Psoas muscle (tissue), 8 donors: Measurements from ENCODE around the gene PGBD1. TPM values are rescaled to one million over a fixed set of nuclear protein-coding genes. Genes with fewer than 3 reads are reported as not detected.

ENCODE experiments used
- ATAC-seq, 4 donors: fragments of 200-7000 bp; cut with Tn5 transposase; one replicate each; pipeline ENCODE4 v1.9.1; 2020; ENCODE audit warnings: moderate library complexity in 3 of 4, mild to moderate bottlenecking in 2 of 4
- DNase-seq, 2 donors: peaks; one replicate each; pipeline ENCODE4 v3.0.0-alpha.2; 2020
- H3K27ac ChIP-seq: fragments of 200-600 bp; one replicate; pipeline ENCODE4 v1.8.0; 2022
- H3K27me3 ChIP-seq, 3 donors: fragments of 200-600 bp in 1 of 3; one replicate each; pipeline versions ENCODE4 v1.6.1 to v1.8.0; 2013 to 2022; ENCODE audit warnings: low read length in 2 of 3, mild to moderate bottlenecking in 2 of 3, moderate library complexity in 1 of 3; ENCODE audit not compliant: insufficient read depth in 3 of 3
- H3K36me3 ChIP-seq, 2 donors: fragments of 200-600 bp in 1 of 2; one replicate each; pipeline versions ENCODE4 v1.6.1 to v1.8.0; 2013 to 2022; ENCODE audit warnings: low read depth in 1 of 2, mild to moderate bottlenecking in 1 of 2, moderate library complexity in 1 of 2; ENCODE audit not compliant: insufficient read depth in 1 of 2
- H3K4me1 ChIP-seq: fragments of 200-600 bp; one replicate; pipeline ENCODE4 v1.8.0; 2022
- H3K4me3 ChIP-seq: fragments of 200-600 bp; one replicate; pipeline ENCODE4 v1.8.0; 2022; ENCODE audit warnings: mild to moderate bottlenecking
- H3K9me3 ChIP-seq: fragments of 200-600 bp; one replicate; pipeline ENCODE4 v1.8.0; 2022
- CTCF ChIP-seq: fragments of 200-600 bp; IDR thresholded peaks from one replicate; pipeline ENCODE4 v1.8.0; 2022; ENCODE audit warnings: antibody characterized with exemption
- WGBS, 3 donors: extraction: QIAGEN DNeasy Blood & Tissue Kit; methylation state at CpG; one replicate each; pipeline versions ENCODE4 v1.1.6 to v1.1.7; 2013; 5-methylcytosine and 5-hydroxymethylcytosine counted together
- intact Hi-C, 2 donors: fragments of 100-400 bp; cut with DNase I; formaldehyde crosslinking; loops; one replicate each; pipeline versions ENCODE4 v1.11.0 to v1.14.2; 2022
- polyA plus RNA-seq, 3 donors: library from polyadenylated mRNA; stranded (reverse); fragments of 200-250 nt; gene quantifications; one replicate each; pipeline ENCODE4 v1.2.3, GENCODE V29; 2013
- total RNA-seq, 4 donors: library from RNA; stranded (reverse); fragmentation: NEBNext Ultra II Directional in 2 of 4; extraction: Animal tissue kit (Norgen Biotek cat#: 25700) in 2 of 4; gene quantifications; one replicate each; pipeline versions ENCODE4 v1.2.1 to v1.2.4, GENCODE V29; 2021 to 2023
- donor health status: healthy with polysubstance abuse.
- donor health status: DM: no; HTN: no; CAD: no; lungs with moderate emphysema.
- donor health status: Bipolar disorder and iron deficiency.
- donor health status: healthy.
- donor health status: DM: yes; HTN: yes; CAD: no.
- donor health status: DM: no; HTN: no; CAD: no.
- donor health status: DM: no; HTN: no; CAD: no.
- donor health status: DM: yes; HTN: yes; CAD: no.

PGBD1 gene
- total and polyA plus RNA-seq, 7 donors: 0.62 to 2.6 (median 1.2) TPM

GRCh38 chr6:28334286-28335039, 53.1 kb downstream of the PGBD1 start:
- intact Hi-C loops: loop anchor here in 1 of 2 donors (5.0 kb wide), 2 partner anchors 52 to 197 kb away; partner anchors contain the start of gene PGBD1
- TF ChIP-seq CTCF: no peak
- DNase-seq: no peak
- WGBS, 3 donors: 82 to 89% (median 86%) methylated on average over 7 of the region's 7 CpGs
- Histone ChIP-seq H3K9me3 (no peaks in the 10 kb centered on the region), H3K4me1 (peaks cover 8% of the 10 kb centered on the region), H3K27ac (peak overlapping the region; percentile 96), H3K36me3 (peaks cover 0 to 5% of the 10 kb centered on the region in 2 donors), H3K27me3 (no peaks in the 10 kb centered on the region), H3K4me3 (peak overlapping the region; percentile 90)
- ATAC-seq: no peak

GRCh38 chr6:28335040-28335563, 53.7 kb downstream of the PGBD1 start:
- Histone ChIP-seq H3K9me3 (no peaks in the 10 kb centered on the region), H3K4me1 (peaks cover 8% of the 10 kb centered on the region), H3K27ac (peak overlapping the region; percentile 96), H3K4me3 (peak overlapping the region; percentile 90), H3K27me3 (no peaks in the 10 kb centered on the region), H3K36me3 (peaks cover 0 to 5% of the 10 kb centered on the region in 2 donors)
- 27 to 44% (median 38%) methylated on average over 12 of the region's 12 CpGs for WGBS, 3 donors
- intact Hi-C loops: loop anchor here in 1 of 2 donors (5.0 kb wide), 2 partner anchors 53 to 198 kb away; partner anchors contain the start of gene PGBD1
- TF ChIP-seq CTCF: no peak
- ATAC-seq (no peak), DNase-seq (no peak)

- DNase-seq (peak; percentile 91 to 95), ATAC-seq (peak; percentile 96 to 98 (median 98))
- peaks cover 8% of the 10 kb centered on the region for H3K4me1 ChIP-seq
- peaks cover 0 to 5% of the 10 kb centered on the region in 2 donors for H3K36me3 ChIP-seq
- peak within 1 kb of the TSS; percentile 90 for H3K4me3 ChIP-seq
- H3K9me3 ChIP-seq: no peaks in the 10 kb centered on the region
- no peak for TF ChIP-seq CTCF
- WGBS, 3 donors: 0 to 2% (median 0%) methylated on average over 35 of the region's 35 CpGs
- intact Hi-C loops: loop anchor here (1.0 to 5.0 kb wide), 3 partner anchors 16 to 198 kb away; partner anchors contain the start of gene PGBD1 (in 1 of the 2)
- H3K27ac ChIP-seq: peak within 1 kb of the TSS; percentile 96
- no peaks in the 10 kb centered on the region for H3K27me3 ChIP-seq
These were observed 54.4 kb downstream of the PGBD1 start, which contains the start of gene ZSCAN31 for GRCh38 chr6:28335564-28336283. ZSCAN31 (minus strand) TSS chr6:28336148; CDS start chr6:28329683, 6,465 bp downstream.

- no peaks in the 10 kb centered on the region for H3K9me3 ChIP-seq
- 12 to 15% (median 13%) methylated on average over 24 of the region's 24 CpGs for WGBS, 3 donors
- TF ChIP-seq CTCF: no peak
- ATAC-seq (peak in 2 of 4 donors; percentile 27 to 34), DNase-seq (no peak)
- H3K4me3 ChIP-seq: peak overlapping the region; percentile 90
- intact Hi-C loops: loop anchor here (1.0 to 5.0 kb wide), 3 partner anchors 15 to 199 kb away; partner anchors contain the start of gene PGBD1 (in 1 of the 2)
- peak overlapping the region; percentile 96 for H3K27ac ChIP-seq
- peaks cover 0 to 5% of the 10 kb centered on the region in 2 donors for H3K36me3 ChIP-seq
- H3K27me3 ChIP-seq: no peaks in the 10 kb centered on the region
- peaks cover 8% of the 10 kb centered on the region for H3K4me1 ChIP-seq
These were observed 55.1 kb downstream of the PGBD1 start for GRCh38 chr6:28336284-28337120.
